Measurements from ENCODE around the gene OBP2A. TPM values are rescaled to one million over a fixed set of nuclear protein-coding genes. Genes with fewer than 3 reads are reported as not detected.

OBP2A gene
- total RNA-seq, 4 donors from 2014 or later = not detected

GRCh38 chr9:135592625-135593024 lies 46.7 kb downstream of the OBP2A start:
- Histone ChIP-seq H3K27ac (no peak overlapping the region), H3K4me3 (no peak overlapping the region), H3K27me3 (no peaks in the 10 kb centered on the region), H3K4me1 (no peaks in the 10 kb centered on the region), H3K9me3 (no peaks in the 10 kb centered on the region), H3K36me3 (no peaks in the 10 kb centered on the region)
- peak in 1 of 3 donors; percentile 14 for DNase-seq
- TF ChIP-seq CTCF (IDR thresholded peaks at IDR 0.05) (no peak), POLR2A (IDR thresholded peaks at IDR 0.05) (no peak)

GRCh38 chr9:135596211-135596610 lies 50.3 kb downstream of the OBP2A start:
- Histone ChIP-seq H3K4me3 (no peak overlapping the region), H3K36me3 (no peaks in the 10 kb centered on the region), H3K27me3 (no peaks in the 10 kb centered on the region), H3K27ac (no peak overlapping the region), H3K4me1 (no peaks in the 10 kb centered on the region), H3K9me3 (no peaks in the 10 kb centered on the region)
- no peak for TF ChIP-seq CTCF (IDR thresholded peaks at IDR 0.05)
- no peak for TF ChIP-seq POLR2A (IDR thresholded peaks at IDR 0.05)
- no peak for DNase-seq

Other genes starting within 250 kb of the OBP2A start
- gene PPP1R26, start 66.3 kb upstream of the OBP2A start, total RNA-seq = 10 to 100 TPM; 12.4 to 34.0 (median 18.7) TPM
- gene MRPS2, start 45.4 kb upstream of the OBP2A start, total RNA-seq = 10 to 100 TPM; 22.3 to 42.7 (median 32.4) TPM
- not detected for gene LCN1, start 24.7 kb upstream of the OBP2A start, total RNA-seq
- not detected for gene PAEP, start 15.6 kb downstream of the OBP2A start, total RNA-seq
- not detected for gene GLT6D1, start 93.4 kb downstream of the OBP2A start, total RNA-seq
- not detected for gene LCN9, start 117.2 kb downstream of the OBP2A start, total RNA-seq
- not detected for gene SOHLH1, start 153.4 kb downstream of the OBP2A start, total RNA-seq
- under 1 TPM in 1 of 4 donors, not detected in 3; 0.27 TPM for gene KCNT1, start 156.1 kb downstream of the OBP2A start, total RNA-seq

Data from Peyer's patch (tissue), 4 donors.